DMS153 treated with DMSO at 0.1 percent for 48 hours (cell line): ENCODE results near the gene CAV1.
"Not testable (repeated sequence)": the region's sequence is repeated elsewhere in the genome, so short reads cannot be mapped to it uniquely, and the experiment has no call there.

Source experiments
- DNase-seq: peaks from one replicate; lab custom pipeline; 2025; ENCODE audit not compliant: unreplicated experiment; lab: John Stamatoyannopoulos, UW

CAV1 gene

DNA sequence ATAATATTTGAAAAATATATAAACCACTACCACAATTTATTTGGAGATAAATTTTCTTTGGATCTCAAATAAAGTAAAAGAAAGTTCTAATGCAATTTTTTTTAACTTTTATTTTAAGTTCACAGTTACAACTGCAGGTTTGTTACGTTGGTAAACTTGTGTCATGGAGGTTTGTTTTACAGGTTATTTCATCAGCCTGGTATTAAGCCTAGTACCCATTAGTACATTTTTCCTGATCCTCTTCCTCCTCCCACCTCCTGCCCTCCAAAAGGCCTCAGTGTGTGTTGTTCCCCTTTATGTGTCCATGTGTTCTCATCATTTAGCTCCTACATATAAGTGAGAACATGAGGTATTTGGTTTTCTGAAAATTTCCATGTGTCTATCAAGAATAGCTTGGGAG, 54.5 kb downstream of the CAV1 start:
- DNase-seq: no peak

DNA sequence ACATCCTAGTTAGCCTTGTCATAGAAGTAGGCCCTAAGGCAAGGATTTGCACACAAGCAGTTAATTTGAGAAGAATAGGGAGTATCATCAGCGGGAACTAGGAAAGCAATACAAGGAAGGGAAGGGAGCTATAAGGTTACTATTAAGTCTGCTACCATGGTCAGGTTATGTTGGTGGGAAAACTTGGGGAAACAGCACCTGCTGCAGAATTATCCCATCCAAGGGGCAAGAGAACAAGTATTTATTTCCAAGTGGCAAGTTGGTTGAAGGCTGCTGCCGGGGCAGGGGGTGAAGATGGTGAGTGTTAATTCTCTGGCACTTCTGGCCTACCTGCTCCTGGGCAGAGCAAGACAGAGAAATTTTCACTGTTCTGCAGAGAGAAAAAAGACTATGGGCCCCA, 55.0 kb downstream of the CAV1 start:
- no peak for DNase-seq

DNA sequence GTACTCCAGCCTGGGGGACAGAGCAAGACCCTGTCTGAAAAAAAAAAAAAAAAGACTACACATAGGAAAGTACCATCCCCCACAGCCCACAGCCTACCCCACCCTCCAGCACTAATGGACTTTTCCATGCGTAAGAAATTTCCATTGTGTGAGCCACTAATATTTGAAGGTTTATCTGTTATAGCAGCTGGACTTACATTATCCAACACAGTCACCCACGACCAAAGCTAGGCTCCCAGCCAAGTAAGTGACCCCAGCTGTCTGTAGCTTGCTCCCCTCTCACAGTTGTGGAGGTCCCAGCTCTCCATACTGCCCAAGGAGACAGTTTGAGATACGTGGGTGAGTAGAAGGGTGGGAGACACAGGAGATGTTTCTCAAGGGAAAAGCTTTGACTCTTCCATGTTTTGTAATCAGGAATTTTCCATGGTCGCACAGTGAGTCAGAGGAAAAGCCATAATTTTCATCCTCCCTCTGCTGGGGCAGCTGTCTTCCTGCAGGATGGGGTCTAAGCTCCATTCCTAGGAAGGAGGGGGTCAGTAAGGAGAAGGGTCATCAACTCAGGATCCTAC, 57.4 kb downstream of the CAV1 start:
- no peak for DNase-seq

DNA sequence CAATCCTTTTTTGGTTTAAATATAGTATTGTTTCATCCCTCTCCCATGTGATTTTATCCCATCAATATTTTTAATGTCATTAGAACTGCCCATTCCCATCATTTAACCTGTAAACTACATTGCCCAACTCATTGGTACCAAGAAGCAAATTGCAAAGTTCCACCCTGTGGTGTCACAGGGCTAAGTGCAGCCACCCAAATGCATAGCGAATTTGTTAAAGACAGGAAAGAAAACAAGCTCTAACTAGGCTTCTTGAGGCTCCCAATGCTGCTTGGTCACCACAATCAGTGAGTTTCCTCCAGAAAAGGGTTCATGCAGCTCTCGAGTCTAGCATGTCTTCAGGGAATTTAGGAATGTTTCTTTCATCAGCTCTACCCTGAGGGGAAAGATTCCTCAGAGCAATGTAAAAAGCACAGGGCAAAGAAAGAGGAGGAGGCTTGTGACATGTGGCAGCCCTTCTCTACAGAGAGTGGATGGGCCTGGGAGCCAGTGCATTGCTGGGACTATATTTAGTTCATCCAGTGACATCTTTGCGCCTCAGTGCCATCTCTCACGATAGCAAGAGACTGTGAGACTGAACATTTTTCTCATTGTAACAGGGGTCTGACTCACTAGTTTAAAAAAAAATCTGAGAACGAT, 58.1 kb downstream of the CAV1 start:
- no peak for DNase-seq

DNA sequence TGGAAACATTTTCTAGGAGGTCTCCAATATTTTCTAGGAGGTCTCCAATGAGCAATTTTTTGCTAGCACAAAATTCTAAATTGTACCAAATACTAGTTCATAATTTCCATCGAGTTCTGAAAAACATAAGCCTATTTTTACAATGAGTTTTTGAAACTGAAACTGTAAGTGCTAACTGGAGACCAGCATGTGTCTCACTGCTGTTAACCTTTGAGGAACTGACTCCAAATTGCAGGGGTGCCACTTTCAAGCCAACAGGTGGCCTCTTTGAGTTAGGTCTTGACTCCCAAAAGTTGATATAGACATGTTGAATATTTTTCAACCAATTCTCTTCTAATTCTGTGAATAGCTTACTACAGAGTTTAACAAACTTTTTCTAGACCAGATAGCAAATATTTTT, 58.8 kb downstream of the CAV1 start:
- DNase-seq: no peak

DNA sequence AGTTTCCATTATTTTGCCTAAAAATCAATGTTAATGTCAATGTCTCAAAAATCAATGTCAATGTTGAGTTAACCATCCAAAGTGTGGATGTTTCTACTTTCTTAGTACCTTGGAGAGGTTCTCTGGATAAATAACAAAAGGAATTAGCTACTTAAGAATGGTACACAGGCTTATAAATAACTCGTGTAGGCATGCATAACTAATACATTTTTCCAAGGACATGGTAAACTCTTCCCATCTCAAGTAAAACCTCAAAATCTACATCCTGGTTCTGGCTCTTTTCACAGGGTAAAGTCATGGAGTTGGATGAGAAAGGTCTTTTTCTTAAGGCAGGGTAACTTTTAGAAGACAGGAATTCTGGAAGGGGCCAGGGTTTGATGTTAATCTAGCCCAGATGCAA, 59.9 kb downstream of the CAV1 start:
- DNase-seq: no peak

DNA sequence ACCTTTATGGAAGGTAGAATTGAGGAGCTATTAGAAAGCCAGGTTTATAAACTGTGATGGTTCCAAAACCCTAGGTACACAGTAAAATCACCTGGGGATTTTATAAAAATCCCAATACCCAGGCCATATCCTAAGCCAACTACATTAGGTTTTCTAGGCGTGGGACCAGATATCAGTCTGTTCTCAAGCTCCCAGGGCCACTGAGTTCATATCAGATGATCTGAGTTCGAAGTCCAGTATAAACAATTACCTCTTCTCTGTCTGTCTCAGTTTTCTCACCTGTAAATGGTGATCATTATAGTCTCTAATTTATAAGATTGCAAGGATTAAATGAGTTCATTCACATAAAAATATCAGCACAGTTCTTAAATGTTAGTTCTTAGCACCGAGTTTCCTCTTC, 60.6 kb downstream of the CAV1 start:
- DNase-seq: no peak

DNA sequence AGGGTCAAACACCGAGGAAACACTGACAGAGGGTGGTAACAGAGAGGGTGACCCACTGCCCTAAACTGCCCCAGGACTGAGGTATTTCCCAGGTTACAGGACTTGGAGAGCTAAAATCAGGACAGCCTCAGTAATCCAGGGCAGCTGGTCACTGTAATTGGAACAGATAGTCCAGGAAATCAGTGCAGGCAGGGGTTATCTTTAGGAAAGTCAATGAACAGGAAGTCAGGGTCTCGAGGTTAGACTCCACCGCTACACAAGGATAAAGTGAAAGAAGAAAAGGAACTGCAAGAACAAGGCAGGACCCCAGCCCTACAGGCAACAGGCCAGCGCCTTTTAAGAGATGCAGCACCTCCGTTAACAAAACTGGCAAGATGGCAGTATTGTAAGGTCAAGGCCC, 61.1 kb downstream of the CAV1 start:
- DNase-seq: no peak

DNA sequence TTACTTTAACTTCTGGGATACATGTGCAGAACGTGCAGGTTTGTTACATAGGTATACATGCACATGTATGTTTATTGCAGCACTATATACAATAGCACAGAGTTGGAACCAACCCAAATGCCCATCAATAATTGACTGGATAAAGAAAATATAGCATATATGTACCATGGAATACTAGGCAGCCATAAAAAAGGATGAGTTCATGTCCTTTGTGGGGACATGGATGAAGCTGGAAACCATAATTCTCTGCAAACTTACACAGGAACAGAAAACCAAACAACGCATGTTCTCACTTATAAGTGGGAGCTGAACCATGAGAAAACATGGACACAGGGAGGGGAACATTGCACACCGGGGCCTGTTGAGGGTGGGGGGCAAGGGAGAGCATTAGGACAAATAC, 62.4 kb downstream of the CAV1 start:
- DNase-seq: not testable (repeated sequence)

DNA sequence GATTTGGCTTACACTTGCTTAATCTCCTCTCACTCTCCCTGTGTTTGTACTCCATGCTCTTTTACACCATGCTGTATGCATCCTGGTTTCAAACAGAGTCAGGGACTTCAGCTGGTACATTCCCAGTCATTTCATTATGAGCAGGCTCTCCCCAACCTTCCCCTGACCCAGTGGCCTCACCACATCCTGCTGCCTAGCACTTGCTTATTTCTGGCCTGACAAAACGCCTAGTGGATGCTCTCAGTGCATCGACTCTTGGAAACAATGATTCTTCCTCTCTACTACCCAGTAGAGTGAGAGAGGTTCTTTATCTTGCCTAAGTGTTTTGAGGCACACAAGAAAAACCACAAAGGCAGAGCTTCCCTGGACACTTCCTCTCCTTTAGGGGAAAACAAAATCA, 63.4 kb downstream of the CAV1 start:
- DNase-seq: no peak

DNA sequence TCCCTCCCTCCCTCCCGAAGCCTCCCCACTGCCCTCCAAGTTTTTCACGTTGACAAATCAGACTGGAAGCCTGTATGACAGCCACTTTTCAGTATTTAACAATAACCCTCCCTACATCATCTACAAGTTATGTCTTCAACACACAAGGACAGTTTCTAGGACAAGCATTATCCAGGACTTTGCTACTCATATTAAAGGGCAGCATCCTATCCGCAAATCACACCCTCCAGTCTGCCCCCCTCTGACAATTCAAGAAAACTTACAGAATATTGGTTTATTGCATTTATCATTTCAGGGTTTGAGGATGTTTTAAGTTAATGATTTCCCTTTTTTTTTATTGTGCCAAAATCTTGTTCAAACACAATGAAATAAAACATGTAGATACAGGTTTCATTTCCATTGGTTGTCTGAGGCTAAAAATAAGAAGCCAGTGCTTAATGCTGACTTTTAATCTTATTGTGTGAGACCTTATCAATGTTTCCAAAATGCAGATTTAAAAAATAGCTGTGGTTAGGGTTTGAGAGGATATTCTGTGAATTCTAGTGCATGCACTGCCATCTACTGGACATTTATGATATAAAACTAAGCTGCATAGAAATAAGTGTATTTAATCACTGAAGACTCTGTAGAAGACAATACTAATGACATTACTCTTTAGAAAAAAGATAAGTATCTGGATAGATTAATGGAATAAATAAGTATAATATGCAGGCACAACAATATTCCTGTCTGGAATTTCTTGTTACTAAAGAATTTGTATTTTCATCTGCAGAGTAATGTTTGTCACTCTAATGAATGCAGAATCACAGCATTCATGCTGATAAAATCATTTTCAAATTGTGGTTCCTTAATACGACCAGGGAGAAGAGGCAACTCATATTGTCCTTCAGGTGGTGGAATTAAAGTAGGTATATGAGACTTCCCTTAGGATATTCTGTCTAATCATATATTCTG, 64.1 kb downstream of the CAV1 start:
- peak; percentile 42 for DNase-seq

DNA sequence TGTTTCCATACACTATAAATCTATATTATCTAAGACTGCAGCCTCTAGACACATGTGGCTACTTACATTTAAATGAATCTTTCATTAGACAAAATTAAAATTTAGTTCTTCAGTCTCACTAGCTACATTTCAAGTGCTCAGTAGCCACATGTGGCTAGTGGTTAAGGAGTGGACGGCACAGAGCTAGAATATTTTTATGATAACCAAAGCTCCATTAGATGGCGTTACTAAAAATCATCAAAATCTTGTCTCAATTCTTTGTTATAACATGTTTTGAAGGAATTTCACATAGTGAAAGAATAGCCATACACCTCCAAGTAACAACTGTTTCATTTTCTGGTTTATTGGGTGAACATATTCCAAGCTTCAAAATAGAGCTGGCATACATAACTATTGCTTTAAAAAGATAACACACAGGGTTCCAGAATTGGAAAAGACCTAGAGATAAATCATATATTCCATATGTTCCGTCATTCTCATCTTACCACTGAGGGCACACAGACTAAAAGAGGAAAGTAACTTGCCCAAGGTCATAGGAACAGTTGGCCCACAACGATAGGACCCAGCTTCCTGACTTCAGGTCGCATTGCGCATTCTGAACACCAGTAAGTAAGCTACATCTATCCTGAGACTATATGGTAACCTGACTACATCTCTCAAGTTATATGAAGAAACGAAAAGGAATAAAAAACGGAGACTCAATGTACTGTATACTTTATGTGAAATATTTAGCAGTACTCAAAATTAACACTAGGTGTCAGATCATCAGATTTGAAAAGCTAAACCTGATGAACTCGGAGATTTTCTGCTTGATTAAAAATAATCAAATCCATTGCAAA, 66.6 kb downstream of the CAV1 start:
- DNase-seq: peak; percentile 36

DNA sequence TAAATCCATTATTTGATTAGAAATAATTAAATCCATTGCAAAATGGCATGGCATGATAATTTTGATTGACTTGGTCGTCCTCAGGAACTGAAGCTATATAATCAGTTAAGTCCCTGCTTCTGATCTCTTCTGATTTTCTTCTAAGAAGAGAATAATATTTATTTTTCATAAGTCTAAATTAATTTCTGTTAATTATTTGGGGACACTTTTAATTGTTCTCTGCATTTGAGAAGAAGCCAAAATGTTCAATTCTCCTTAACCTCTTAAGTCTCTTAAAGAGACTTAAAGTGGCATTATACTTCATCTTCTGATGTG, 67.2 kb downstream of the CAV1 start:
- DNase-seq: no peak

DNA sequence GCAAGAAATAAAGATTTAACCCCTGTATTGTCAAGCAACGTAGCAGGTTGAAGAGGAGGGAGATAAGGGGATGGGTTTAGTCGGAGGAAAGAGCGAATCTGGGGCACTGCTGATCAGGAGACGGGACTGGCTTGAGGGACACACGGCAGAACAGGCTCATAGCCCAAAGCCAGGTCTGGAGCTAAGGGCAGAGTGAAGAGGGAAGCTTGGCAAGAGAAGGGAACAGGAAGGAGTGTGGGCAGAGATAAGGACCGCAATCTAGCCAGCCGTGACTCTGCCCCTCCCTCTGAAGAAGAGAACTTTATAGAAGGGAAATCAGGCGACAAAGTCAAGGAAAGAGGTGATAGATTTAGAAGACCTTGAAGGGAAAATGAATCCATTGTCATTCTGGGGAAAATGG, 67.6 kb downstream of the CAV1 start:
- DNase-seq: no peak

DNA sequence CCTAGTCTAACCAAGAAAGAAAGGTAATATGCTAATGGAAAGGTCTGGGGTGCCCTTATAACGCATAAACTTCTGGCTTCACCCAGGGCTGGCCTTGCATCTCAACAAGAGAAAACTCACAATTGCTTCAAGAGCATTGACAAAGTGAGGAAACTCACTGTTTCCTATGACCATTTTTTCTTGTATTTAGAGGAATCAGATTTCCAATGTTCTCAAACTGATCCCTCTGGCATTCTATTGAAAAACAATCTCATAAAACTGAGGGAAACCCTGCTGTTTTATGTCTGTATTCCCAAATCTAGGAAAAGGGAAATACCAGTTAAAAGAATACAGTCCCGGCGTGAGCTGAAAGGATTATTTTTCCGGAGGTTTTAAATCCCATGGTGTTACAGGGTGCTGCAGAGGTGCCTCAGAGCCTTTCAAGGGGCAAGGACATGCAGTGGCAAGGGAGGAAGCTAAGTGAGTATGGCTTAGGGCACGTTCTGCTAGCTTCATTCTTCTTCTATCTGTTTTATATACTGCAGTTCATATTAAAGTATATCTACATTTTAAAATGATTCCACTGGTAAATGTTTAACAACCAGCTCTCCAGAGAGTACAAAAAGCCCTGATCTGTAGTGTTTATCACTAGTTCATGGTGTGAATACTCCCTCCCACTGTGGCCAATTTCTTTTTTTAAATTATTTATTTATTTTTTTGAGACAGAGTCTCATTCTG, 68.7 kb downstream of the CAV1 start:
- no peak for DNase-seq

DNA sequence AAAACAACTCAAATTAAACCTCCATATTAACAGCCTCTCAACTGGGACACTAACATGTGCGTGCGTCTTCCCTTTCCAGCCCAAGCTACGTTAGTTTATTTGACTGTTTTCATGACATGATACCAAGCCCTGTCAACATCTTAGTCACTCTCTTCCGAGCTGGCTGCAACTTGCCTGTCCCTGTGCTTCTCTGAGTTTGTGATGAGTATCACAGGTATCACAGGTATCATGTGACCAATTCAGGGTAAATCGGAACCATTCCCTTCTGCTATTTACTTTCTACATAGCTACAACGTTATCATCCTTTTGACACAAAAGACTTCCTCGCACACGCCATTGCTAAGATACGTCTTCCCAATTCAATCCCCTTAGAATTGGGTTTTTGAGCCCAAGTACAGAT, 70.2 kb downstream of the CAV1 start:
- DNase-seq: no peak

DNA sequence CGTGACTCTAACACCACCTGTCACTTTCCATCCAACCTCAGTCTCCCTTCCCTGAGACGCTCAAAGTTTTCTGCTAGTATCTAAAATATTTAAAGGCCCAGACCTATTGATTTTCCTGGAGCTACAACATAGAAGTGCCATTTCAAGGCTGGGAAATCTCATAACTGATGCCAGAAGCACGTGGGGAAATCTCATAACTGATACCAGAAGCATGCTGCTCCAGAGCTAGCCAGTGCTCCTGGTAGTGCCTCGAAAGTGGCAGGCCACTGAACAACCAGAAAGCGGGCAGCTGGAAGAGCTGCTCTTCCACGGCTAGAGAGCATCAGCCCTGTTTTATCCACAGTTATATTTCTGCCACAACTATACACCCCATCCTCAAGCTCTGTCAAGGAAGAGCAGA, 72.5 kb downstream of the CAV1 start:
- no peak for DNase-seq

DNA sequence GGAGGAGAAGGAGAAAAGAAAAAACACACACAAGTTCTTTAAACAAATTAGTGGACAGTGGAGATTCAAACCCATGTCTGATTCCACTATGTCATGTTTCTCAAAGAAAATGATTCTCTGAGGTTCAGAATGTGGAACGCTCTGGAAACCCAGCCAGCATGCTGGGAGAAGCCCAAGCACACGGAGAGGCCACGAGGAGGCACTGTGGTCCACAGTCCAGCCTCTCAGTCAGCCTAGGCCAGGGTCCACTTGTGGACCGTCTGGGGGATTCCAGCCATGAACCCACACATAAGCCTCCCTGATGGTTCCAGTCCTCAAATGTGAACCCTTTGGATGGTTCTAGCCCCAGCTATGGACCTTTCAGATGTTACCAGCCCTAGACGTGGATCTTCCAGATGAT, 73.4 kb downstream of the CAV1 start:
- no peak for DNase-seq

DNA sequence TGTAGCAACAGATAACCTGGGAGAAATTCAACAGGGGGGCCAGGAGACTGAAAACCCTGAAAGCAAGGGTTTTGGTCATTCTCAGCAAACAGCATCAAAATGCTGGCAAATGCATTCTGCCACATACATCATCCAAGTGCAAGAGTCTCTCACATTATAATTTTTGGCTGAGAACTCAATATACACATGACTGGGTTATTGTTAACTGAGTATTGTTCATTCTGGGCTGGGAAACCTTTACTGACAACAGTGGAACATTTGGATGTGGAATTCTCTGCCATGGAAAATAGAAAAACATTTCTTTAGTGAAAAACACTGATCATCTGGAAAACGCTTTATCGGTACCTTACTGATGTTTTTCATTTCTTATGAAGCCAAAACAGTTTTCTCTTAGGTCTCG, 74.0 kb downstream of the CAV1 start:
- no peak for DNase-seq

DNA sequence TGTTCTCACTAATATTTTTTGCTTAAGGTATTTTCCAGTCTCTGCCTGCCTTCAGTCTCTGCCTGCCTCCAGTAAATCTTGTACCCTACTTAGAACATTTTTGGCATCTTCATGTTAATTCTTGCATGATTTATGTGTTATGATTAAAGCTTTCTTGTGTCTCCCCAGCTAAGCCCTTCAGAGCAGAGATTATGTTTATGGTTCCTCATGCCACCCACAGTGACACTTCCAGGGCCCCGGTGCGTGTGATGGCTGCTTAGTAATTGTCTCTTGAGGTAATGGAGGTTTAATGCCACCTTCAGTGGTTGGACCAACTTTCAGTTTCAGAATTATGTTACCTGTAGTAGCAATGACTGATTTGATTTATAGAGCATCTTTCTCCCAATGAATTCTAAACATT, 76.6 kb downstream of the CAV1 start:
- no peak for DNase-seq

DNA sequence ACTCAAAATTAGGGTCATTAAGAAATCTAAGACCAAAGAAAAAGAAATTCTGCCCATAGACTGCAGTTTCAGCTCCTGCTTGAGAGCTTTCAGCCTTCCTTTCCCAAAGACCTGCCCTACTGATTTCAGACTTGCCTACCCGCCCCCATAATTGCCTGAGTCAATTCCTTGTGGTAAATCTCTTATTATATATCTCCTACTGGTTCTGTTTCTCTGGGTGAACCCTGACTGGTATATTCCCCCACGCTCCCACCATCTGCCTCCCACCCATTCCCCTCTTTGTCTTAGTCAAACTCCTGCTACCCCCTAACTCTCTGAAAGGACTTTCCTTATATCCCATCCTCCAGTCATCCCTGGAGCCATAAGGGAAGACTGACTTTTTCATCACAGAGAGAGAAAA, 82.5 kb downstream of the CAV1 start:
- no peak for DNase-seq
